ENCODE data around the gene GALT. TPM values are rescaled to one million over a fixed set of nuclear protein-coding genes. Genes with fewer than 3 reads are reported as not detected.

GALT gene
- total and polyA plus RNA-seq, 2 experiments from 2014 or later, result 121 to 148 TPM

GRCh38 chr9:34675869-34676268, 29.4 kb downstream of the GALT start:
- DNase-seq (ENCODE audit: low read depth in 1 of 2, low spot score in 1 of 2), result peak in 1 of 2 donors; percentile 81
- Histone ChIP-seq H3K27me3 (no peaks in the 10 kb centered on the region), H3K4me3 (no peak overlapping the region), H3K27ac (no peak overlapping the region), H3K36me3 (no peaks in the 10 kb centered on the region), H3K9me3 (ENCODE audit: low read depth) (no peaks in the 10 kb centered on the region), H3K4me1 (ENCODE audit: low read depth) (no peaks in the 10 kb centered on the region)
- no peak for TF ChIP-seq CTCF (IDR thresholded peaks at IDR 0.05; ENCODE audit: low read depth, low read length)

GRCh38 chr9:34684145-34684544, 37.7 kb downstream of the GALT start:
- Histone ChIP-seq H3K9me3 (ENCODE audit: low read depth) (no peaks in the 10 kb centered on the region), H3K27ac (no peak overlapping the region), H3K4me1 (ENCODE audit: low read depth) (no peaks in the 10 kb centered on the region), H3K4me3 (no peak overlapping the region), H3K36me3 (no peaks in the 10 kb centered on the region), H3K27me3 (no peaks in the 10 kb centered on the region)
- TF ChIP-seq CTCF (IDR thresholded peaks at IDR 0.05; ENCODE audit: low read depth, low read length), result no peak
- no peak for DNase-seq (ENCODE audit: low read depth in 1 of 2, low spot score in 1 of 2)

GRCh38 chr9:34684816-34685215, 38.3 kb downstream of the GALT start:
- no peak overlapping the region for H3K4me3 ChIP-seq
- no peaks in the 10 kb centered on the region for H3K4me1 ChIP-seq (ENCODE audit: low read depth)
- no peaks in the 10 kb centered on the region for H3K9me3 ChIP-seq (ENCODE audit: low read depth)
- H3K27ac ChIP-seq, result no peak overlapping the region
- no peak for DNase-seq (ENCODE audit: low read depth in 1 of 2, low spot score in 1 of 2)
- no peaks in the 10 kb centered on the region for H3K36me3 ChIP-seq
- no peaks in the 10 kb centered on the region for H3K27me3 ChIP-seq
- TF ChIP-seq CTCF (IDR thresholded peaks at IDR 0.05; ENCODE audit: low read depth, low read length), result no peak

GRCh38 chr9:34685591-34685990, 39.1 kb downstream of the GALT start:
- no peak for TF ChIP-seq CTCF (IDR thresholded peaks at IDR 0.05; ENCODE audit: low read depth, low read length)
- H3K9me3 ChIP-seq (ENCODE audit: low read depth), result no peaks in the 10 kb centered on the region

GRCh38 chr9:34686231-34686630, 39.8 kb downstream of the GALT start:
- TF ChIP-seq CTCF (IDR thresholded peaks at IDR 0.05; ENCODE audit: low read depth, low read length), result no peak
- Histone ChIP-seq H3K27ac (no peak overlapping the region), H3K4me1 (ENCODE audit: low read depth) (no peaks in the 10 kb centered on the region), H3K4me3 (no peak overlapping the region), H3K27me3 (no peaks in the 10 kb centered on the region), H3K36me3 (no peaks in the 10 kb centered on the region), H3K9me3 (ENCODE audit: low read depth) (no peaks in the 10 kb centered on the region)
- peak in 1 of 2 donors; percentile 80 for DNase-seq (ENCODE audit: low read depth in 1 of 2, low spot score in 1 of 2)

More at GRCh38 chr9:34685591-34685990, 39.1 kb downstream of the GALT start:
- H3K27ac ChIP-seq, result no peak overlapping the region
- no peaks in the 10 kb centered on the region for H3K27me3 ChIP-seq
- no peaks in the 10 kb centered on the region for H3K4me1 ChIP-seq (ENCODE audit: low read depth)
- H3K36me3 ChIP-seq, result no peaks in the 10 kb centered on the region
- DNase-seq (ENCODE audit: low read depth in 1 of 2, low spot score in 1 of 2), result no peak
- H3K4me3 ChIP-seq, result no peak overlapping the region

- Histone ChIP-seq H3K4me1 (ENCODE audit: low read depth) (no peaks in the 10 kb centered on the region), H3K36me3 (no peaks in the 10 kb centered on the region), H3K4me3 (no peak overlapping the region), H3K27me3 (no peaks in the 10 kb centered on the region), H3K27ac (no peak overlapping the region), H3K9me3 (ENCODE audit: low read depth) (no peaks in the 10 kb centered on the region)
- no peak for TF ChIP-seq CTCF (IDR thresholded peaks at IDR 0.05; ENCODE audit: low read depth, low read length)
- peak in 1 of 2 donors; percentile 21 for DNase-seq (ENCODE audit: low read depth in 1 of 2, low spot score in 1 of 2)
These were observed 40.3 kb downstream of the GALT start for GRCh38 chr9:34686732-34687131.

Measured in cardiac muscle cell (in vitro differentiated cells and primary cell).